Stimulated activated CD4-positive, alpha-beta T cell treated with anti-CD3 and anti-CD28 coated beads, TNF-alpha, amount 100 ng/mL, for 24 hours (primary cell): ENCODE results near the gene DGKI.

Source experiments
- DNase-seq, 3 experiments: peaks; one replicate each; pipeline ENCODE4 v3.0.0-alpha.2; 2020; ENCODE audit warnings: low read depth in 3 of 3

Gene DGKI

GRCh38 chr7:137351941-137352340 is 494.8 kb downstream of the DGKI start:
- no peak for DNase-seq

- no peak for DNase-seq
These were observed 500.9 kb downstream of the DGKI start for GRCh38 chr7:137345799-137346449.

- no peak for DNase-seq
These were observed 503.4 kb downstream of the DGKI start, which contains the start of gene PTN for GRCh38 chr7:137343281-137343841. PTN (minus strand) TSS chr7:137343733; CDS start chr7:137254973, 88,760 bp downstream.

GRCh38 chr7:137342828-137343261 is 503.9 kb downstream of the DGKI start:
- DNase-seq = no peak

GRCh38 chr7:137342265-137342664 is 504.5 kb downstream of the DGKI start:
- no peak for DNase-seq

- DNase-seq = no peak
These were observed 508.9 kb downstream of the DGKI start for GRCh38 chr7:137337902-137338301.

GRCh38 chr7:137335814-137336213 is 511.0 kb downstream of the DGKI start:
- no peak for DNase-seq

- DNase-seq = no peak
These were observed 515.4 kb downstream of the DGKI start for GRCh38 chr7:137331378-137331777.
